ENCODE measurements around the gene TM9SF1. TPM values are rescaled to one million over a fixed set of nuclear protein-coding genes. Genes with fewer than 3 reads are reported as not detected.

The TM9SF1 gene
- total and polyA plus RNA-seq, 2 donors from 2014 or later: 41.1 to 83.6 TPM

GRCh38 chr14:24159777-24160498, 35.3 kb downstream of the TM9SF1 start:
- Histone ChIP-seq H3K9me3 (ENCODE audit: control insufficient read depth in 2 of 3, insufficient read depth in 1 of 3, low read length in 3 of 3) (no peaks in the 10 kb centered on the region), H3K27me3 (ENCODE audit: control insufficient read depth, insufficient read depth, low read length) (no peaks in the 10 kb centered on the region), H3K4me1 (ENCODE audit: control insufficient read depth in 2 of 3, insufficient read depth in 2 of 3, low read depth in 1 of 3, low read length in 3 of 3) (peaks cover 0 to 20% (median 11%) of the 10 kb centered on the region in 3 donors), H3K36me3 (ENCODE audit: control insufficient read depth in 2 of 3, insufficient read depth in 3 of 3, low read length in 3 of 3) (peaks cover 9 to 57% (median 44%) of the 10 kb centered on the region in 3 donors), H3K27ac (ENCODE audit: low read depth in 2 of 2, low read length in 2 of 2) (peak overlapping the region in 1 of 2 donors; percentile 99), H3K4me3 (ENCODE audit: low read length in 3 of 3) (no peak overlapping the region), H3K9ac (ENCODE audit: low read length in 3 of 3) (no peak overlapping the region)
- TF ChIP-seq CTCF (IDR thresholded peaks at IDR 0.05; ENCODE audit: borderline replicate concordance, extremely low read depth, insufficient read depth): no peak
- DNase-seq (no peak), FAIRE-seq (no peak)
- intact Hi-C loops (cut with DNase I): no loop called here

DNA sequence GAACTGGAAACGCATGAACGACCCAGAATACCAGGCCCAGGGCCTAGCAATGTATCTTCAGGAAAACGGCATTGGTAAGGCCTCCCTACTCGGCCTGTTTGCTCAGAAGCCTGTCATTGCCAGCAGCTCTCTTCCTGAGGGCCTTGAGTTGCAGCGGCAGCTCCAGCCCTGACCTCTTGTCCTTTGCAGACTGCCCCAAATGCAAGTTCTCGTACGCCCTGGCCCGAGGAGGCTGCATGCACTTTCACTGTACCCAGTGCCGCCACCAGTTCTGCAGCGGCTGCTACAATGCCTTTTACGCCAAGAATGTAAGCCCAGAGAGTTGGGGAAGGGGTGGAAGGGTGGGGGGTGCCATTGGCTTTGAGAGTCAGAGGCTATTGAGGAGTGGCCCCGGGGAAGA, 37.9 kb downstream of the TM9SF1 start:
- DNase-seq: no peak
- Histone ChIP-seq H3K9me3 (ENCODE audit: control insufficient read depth in 2 of 3, insufficient read depth in 1 of 3, low read length in 3 of 3) (no peaks in the 10 kb centered on the region), H3K27ac (ENCODE audit: low read depth in 2 of 2, low read length in 2 of 2) (no peak overlapping the region), H3K27me3 (ENCODE audit: control insufficient read depth, insufficient read depth, low read length) (no peaks in the 10 kb centered on the region), H3K4me1 (ENCODE audit: control insufficient read depth in 2 of 3, insufficient read depth in 2 of 3, low read depth in 1 of 3, low read length in 3 of 3) (peaks cover 0 to 11% (median 11%) of the 10 kb centered on the region in 3 donors), H3K36me3 (ENCODE audit: control insufficient read depth in 2 of 3, insufficient read depth in 3 of 3, low read length in 3 of 3) (peaks cover 6 to 47% (median 35%) of the 10 kb centered on the region in 3 donors), H3K4me3 (ENCODE audit: low read length in 3 of 3) (no peak overlapping the region), H3K9ac (ENCODE audit: low read length in 3 of 3) (no peak overlapping the region)
- no peak for FAIRE-seq
- TF ChIP-seq CTCF (IDR thresholded peaks at IDR 0.05; ENCODE audit: borderline replicate concordance, extremely low read depth, insufficient read depth): no peak
- intact Hi-C loops (cut with DNase I): no loop called here

GRCh38 chr14:24156840-24157239, 38.4 kb downstream of the TM9SF1 start:
- no peak for TF ChIP-seq CTCF (IDR thresholded peaks at IDR 0.05; ENCODE audit: borderline replicate concordance, extremely low read depth, insufficient read depth)
- Histone ChIP-seq H3K9me3 (ENCODE audit: control insufficient read depth in 2 of 3, insufficient read depth in 1 of 3, low read length in 3 of 3) (no peaks in the 10 kb centered on the region), H3K4me1 (ENCODE audit: control insufficient read depth in 2 of 3, insufficient read depth in 2 of 3, low read depth in 1 of 3, low read length in 3 of 3) (peaks cover 0 to 7% (median 7%) of the 10 kb centered on the region in 3 donors), H3K27ac (ENCODE audit: low read depth in 2 of 2, low read length in 2 of 2) (no peak overlapping the region), H3K27me3 (ENCODE audit: control insufficient read depth, insufficient read depth, low read length) (no peaks in the 10 kb centered on the region), H3K9ac (ENCODE audit: low read length in 3 of 3) (no peak overlapping the region), H3K4me3 (ENCODE audit: low read length in 3 of 3) (no peak overlapping the region), H3K36me3 (ENCODE audit: control insufficient read depth in 2 of 3, insufficient read depth in 3 of 3, low read length in 3 of 3) (peaks cover 6 to 49% (median 37%) of the 10 kb centered on the region in 3 donors)
- DNase-seq (no peak), FAIRE-seq (no peak)
- intact Hi-C loops (cut with DNase I): no loop called here

Data from kidney (tissue), 14 donors.